Endothelial cell of umbilical vein (primary cell): Measurements from ENCODE around the gene FABP2. TPM values are rescaled to one million over a fixed set of nuclear protein-coding genes. Genes with fewer than 3 reads are reported as not detected.
A peak's percentile ranks its signal among the peaks of the same experiment; 100 is the strongest.

Experiments
- BruUV-seq: library from RNA; stranded (reverse); fragments of 400-500 nt; replicated peaks from 2 replicates; lab custom pipeline; 2021; lab: Mats Ljungman, UMichigan
- CTCF ChIA-PET: fragments of 300-600, 350-600 bp; sonication (Branson Sonifier 250); formaldehyde crosslinking; loops from one replicate; lab custom pipeline; 2021; ENCODE audit warnings: antibody characterized with exemption, inconsistent platforms; lab: Charles Lee
- POLR2A ChIA-PET: fragments of 300-600, 350-600 bp; sonication (Branson Sonifier 250); formaldehyde crosslinking; loops from one replicate; lab custom pipeline; 2021; ENCODE audit warnings: antibody characterized with exemption, inconsistent platforms; lab: Charles Lee
- DNase-seq: peaks from one replicate; pipeline ENCODE4 v3.0.0-alpha.2; 2011; ENCODE audit warnings: low read depth, low spot score
- FAIRE-seq: peaks from 2 replicates; lab custom pipeline; 2011; peaks lifted over from hg19 to GRCh38; lab: Jason Lieb, UNC
- H2AFZ ChIP-seq: 2 replicates; pipeline ENCODE4 v1.6.0; 2012; ENCODE audit warnings: low read depth, low read length, control low read depth, inconsistent platforms
- H3K27ac ChIP-seq: 2 replicates; pipeline ENCODE4 v1.5.1; 2011; ENCODE audit warnings: low read depth, mild to moderate bottlenecking, control low read depth, low read length, moderate library complexity; ENCODE audit not compliant: insufficient read depth
- H3K27me3 ChIP-seq, 2 experiments: 2 replicates each; pipeline versions ENCODE4 v1.6.0 to v1.6.1; 2011; ENCODE audit warnings: low read length in 2 of 2, mixed read lengths in 1 of 2; ENCODE audit not compliant: control insufficient read depth in 2 of 2, insufficient read depth in 2 of 2
- H3K36me3 ChIP-seq, 2 experiments: 2 replicates in 1 of 2; 3 replicates in 1 of 2; pipeline ENCODE4 v1.5.1; 2011; ENCODE audit warnings: low read length in 2 of 2, mild to moderate bottlenecking in 1 of 2, moderate library complexity in 1 of 2; ENCODE audit not compliant: control insufficient read depth in 2 of 2, insufficient read depth in 2 of 2; ENCODE audit errors: extremely low read depth in 1 of 2
- H3K4me1 ChIP-seq: 3 replicates; pipeline ENCODE4 v1.5.1; 2011; ENCODE audit warnings: mild to moderate bottlenecking, low read length; ENCODE audit not compliant: control insufficient read depth, insufficient read depth; ENCODE audit errors: extremely low read depth
- H3K4me2 ChIP-seq: 2 replicates; pipeline ENCODE4 v1.6.1; 2011; ENCODE audit warnings: low read length, control low read depth, mixed read lengths; ENCODE audit not compliant: insufficient read depth
- H3K4me3 ChIP-seq, 3 experiments: fragments of 200-600 bp in 1 of 3; sonication (generic), shearing (Covaris generic) in 1 of 3; replicated peaks in 1 of 3; 2 replicates each; pipeline ENCODE4 v1.5.1; 2011 to 2016; ENCODE audit warnings: control low read depth in 3 of 3, low read length in 3 of 3, mild to moderate bottlenecking in 2 of 3, inconsistent platforms in 1 of 3, low read depth in 1 of 3, moderate library complexity in 1 of 3; ENCODE audit not compliant: insufficient read depth in 1 of 3
- H3K79me2 ChIP-seq: 2 replicates; pipeline ENCODE4 v1.6.0; 2012; ENCODE audit warnings: low read length, inconsistent platforms; ENCODE audit not compliant: control insufficient read depth, insufficient read depth
- H3K9ac ChIP-seq: replicated peaks from 2 replicates; pipeline ENCODE3; 2011; ENCODE audit warnings: low read length, control low read depth; ENCODE audit not compliant: insufficient read depth; ENCODE audit errors: extremely low read depth
- H3K9me1 ChIP-seq: replicated peaks from 3 replicates; pipeline ENCODE4 v1.6.0; 2011; ENCODE audit warnings: mild to moderate bottlenecking, low read length; ENCODE audit not compliant: control insufficient read depth, insufficient read depth; ENCODE audit errors: extremely low read depth
- H3K9me3 ChIP-seq: replicated peaks from 2 replicates; pipeline ENCODE4 v1.5.1; 2012; ENCODE audit warnings: low read length, inconsistent platforms; ENCODE audit not compliant: control insufficient read depth, insufficient read depth
- H4K20me1 ChIP-seq: replicated peaks from 2 replicates; pipeline ENCODE3; 2011; ENCODE audit warnings: mild to moderate bottlenecking, low read length; ENCODE audit not compliant: control insufficient read depth, insufficient read depth; ENCODE audit errors: extremely low read depth
- CTCF ChIP-seq, 2 donors: IDR thresholded peaks; 1 replicate in 1 of 2; 2 replicates in 1 of 2; pipeline ENCODE4 v1.5.1; 2011; ENCODE audit warnings: low read length in 2 of 2, mild to moderate bottlenecking in 2 of 2, moderate library complexity in 2 of 2, control low read depth in 1 of 2, inconsistent platforms in 1 of 2, low read depth in 1 of 2; ENCODE audit not compliant: insufficient read depth in 1 of 2; ENCODE audit errors: extremely low read depth in 1 of 2
- EZH2 ChIP-seq: IDR thresholded peaks from 2 replicates; pipeline ENCODE4 v1.6.1; 2012; ENCODE audit warnings: borderline replicate concordance, low read depth, mild to moderate bottlenecking, moderate library complexity, low read length, inconsistent platforms; ENCODE audit not compliant: severe bottlenecking
- FOS ChIP-seq: IDR thresholded peaks from 2 replicates; pipeline ENCODE4 v1.6.1; 2011; ENCODE audit warnings: mild to moderate bottlenecking, low read length, moderate library complexity, borderline replicate concordance; ENCODE audit not compliant: insufficient read depth
- GATA2 ChIP-seq: IDR thresholded peaks from 2 replicates; pipeline ENCODE4 v1.7.0; 2011; ENCODE audit warnings: low read depth, mild to moderate bottlenecking, moderate library complexity, mixed read lengths, low read length; ENCODE audit not compliant: insufficient read length, insufficient read depth
- JUN ChIP-seq: IDR thresholded peaks from 2 replicates; pipeline ENCODE4 v1.6.1; 2011; ENCODE audit warnings: borderline replicate concordance, low read depth; ENCODE audit not compliant: insufficient read length, insufficient read depth
- MAX ChIP-seq: IDR thresholded peaks from 2 replicates; pipeline ENCODE4 v1.6.1; 2011; ENCODE audit not compliant: insufficient read depth, insufficient read length
- MYC ChIP-seq: IDR thresholded peaks from one replicate; pipeline ENCODE4 v1.6.1; 2011; ENCODE audit warnings: mild to moderate bottlenecking, low read depth, low read length
- POLR2AphosphoS5 ChIP-seq: IDR thresholded peaks from 2 replicates; pipeline ENCODE4 v1.6.1; 2012; ENCODE audit warnings: low read depth, mild to moderate bottlenecking, control low read depth, low read length, moderate library complexity; ENCODE audit not compliant: insufficient read depth
- dilution Hi-C: fragments of 300-500 bp; cut with MboI; formaldehyde crosslinking; loops from one replicate; pipeline ENCODE4 v1.15.0; 2019; ENCODE audit warnings: low sequenced_read_pairs; ENCODE audit not compliant: extremely low pct_ligation_motif_present
- intact Hi-C: fragments of 100-400 bp; cut with micrococcal nuclease; formaldehyde crosslinking; loops from one replicate; pipeline ENCODE4 v1.10.0; 2022
- polyA plus RNA-seq, 4 experiments: library from polyadenylated mRNA; depleted of rRNA in 3 of 4; stranded (reverse) in 3 of 4; unstranded in 1 of 4; fragments of >200 nt; gene quantifications; 2 replicates each; pipeline versions ENCODE4 v1.2.1 to v1.2.3, GENCODE V29; 2011 to 2012; ENCODE audit warnings: missing spikeins in 1 of 4
- total RNA-seq: library from RNA; stranded (reverse); gene quantifications from 2 replicates; pipeline ENCODE4 v1.2.3, GENCODE V29; 2021

The FABP2 gene
- total and polyA plus RNA-seq, 2 donors (not counting 3 experiments of a cell fraction or from before 2014, with no cell fraction given) = not detected

- intact Hi-C loops (no loop called here), dilution Hi-C loops (no loop called here)
- H3K79me2 ChIP-seq = peaks cover 25% of the 10 kb centered on the region
- POLR2A ChIA-PET = interaction anchor here (2.3 kb wide), 1 partner anchor 87 kb away, joined by 9 read pairs; the partner anchor contains the start of gene USP53
- H3K4me3 ChIP-seq = peak overlapping the region; percentile 49 to 82 (median 76)
- FAIRE-seq (no peak), DNase-seq (peak; percentile 56)
- CTCF ChIA-PET = interaction anchor here (0.6 to 2.6 kb wide), 12 partner anchors 13 to 757 kb away, joined by 3 to 13 read pairs (median 4); partner anchors contain the start of gene USP53
- no peak for TF ChIP-seq JUN
- peak; percentile 13 for TF ChIP-seq POLR2AphosphoS5
- no peak for TF ChIP-seq FOS
- no peak for TF ChIP-seq CTCF (IDR thresholded peaks at IDR 0.05; ENCODE audit: extremely low read depth in 1 of 2, insufficient read depth in 1 of 2, low read depth in 1 of 2, low read length in 2 of 2)
- peak overlapping the region; percentile 60 for H3K27ac ChIP-seq
- H4K20me1 ChIP-seq = no peaks in the 10 kb centered on the region
- H3K4me1 ChIP-seq = peaks cover 12% of the 10 kb centered on the region
- no peaks in the 10 kb centered on the region for H3K27me3 ChIP-seq
- H2AFZ ChIP-seq = no peak overlapping the region
- peaks cover 0 to 3% of the 10 kb centered on the region in 2 experiments for H3K36me3 ChIP-seq
- no peaks in the 10 kb centered on the region for H3K9me3 ChIP-seq
- no TSS peak for BruUV-seq
- peak overlapping the region; percentile 86 for H3K4me2 ChIP-seq
- no peaks in the 10 kb centered on the region for H3K9me1 ChIP-seq
- H3K9ac ChIP-seq = peak overlapping the region; percentile 73
These were observed 22.7 kb downstream of the FABP2 start for GRCh38 chr4:119299260-119299671.

GRCh38 chr4:119297795-119298194 lies 24.1 kb downstream of the FABP2 start:
- CTCF ChIA-PET = interaction anchor here (2.6 kb wide), 1 partner anchor 257 kb away, joined by 10 read pairs; no protein-coding TSS in a partner anchor
- no peak overlapping the region for H2AFZ ChIP-seq
- H3K36me3 ChIP-seq = peaks cover 0 to 5% of the 10 kb centered on the region in 2 experiments
- H3K27ac ChIP-seq = no peak overlapping the region
- POLR2A ChIA-PET = no interaction called here
- H4K20me1 ChIP-seq = no peaks in the 10 kb centered on the region
- peak overlapping the region; percentile 86 for H3K4me2 ChIP-seq
- dilution Hi-C loops (no loop called here), intact Hi-C loops (no loop called here)
- no peak for TF ChIP-seq FOS
- no peak for TF ChIP-seq MAX
- TF ChIP-seq GATA2 = no peak
- TF ChIP-seq CTCF (IDR thresholded peaks at IDR 0.05; ENCODE audit: extremely low read depth in 1 of 2, insufficient read depth in 1 of 2, low read depth in 1 of 2, low read length in 2 of 2) = no peak
- no peak for TF ChIP-seq JUN
- no peak for TF ChIP-seq POLR2AphosphoS5
- TF ChIP-seq EZH2 = no peak
- TF ChIP-seq MYC = no peak
- no peak for FAIRE-seq
- peaks cover 12% of the 10 kb centered on the region for H3K4me1 ChIP-seq
- H3K27me3 ChIP-seq = no peaks in the 10 kb centered on the region
- peaks cover 25% of the 10 kb centered on the region for H3K79me2 ChIP-seq
- no TSS peak for BruUV-seq
- H3K9me3 ChIP-seq = no peaks in the 10 kb centered on the region
- DNase-seq = no peak
- H3K4me3 ChIP-seq = no peak overlapping the region
- H3K9ac ChIP-seq = no peak overlapping the region
- no peaks in the 10 kb centered on the region for H3K9me1 ChIP-seq
